Hematopoietic multipotent progenitor cell (in vitro differentiated cells): Measurements from ENCODE around the gene SORL1. TPM values are rescaled to one million over a fixed set of nuclear protein-coding genes. Genes with fewer than 3 reads are reported as not detected.

ENCODE experiments used
- DNase-seq, 3 donors: peaks; one replicate each; pipeline ENCODE4 v3.0.0-alpha.2; 2011 to 2015; ENCODE audit warnings: low read depth in 2 of 3, low spot score in 2 of 3
- total RNA-seq: library from RNA; depleted of rRNA; stranded (reverse); fragments of >200 nt; gene quantifications from one replicate; pipeline ENCODE4 v1.2.3, GENCODE V29; 2012

Gene SORL1
- total RNA-seq, 1 donor = 260 TPM

DNA sequence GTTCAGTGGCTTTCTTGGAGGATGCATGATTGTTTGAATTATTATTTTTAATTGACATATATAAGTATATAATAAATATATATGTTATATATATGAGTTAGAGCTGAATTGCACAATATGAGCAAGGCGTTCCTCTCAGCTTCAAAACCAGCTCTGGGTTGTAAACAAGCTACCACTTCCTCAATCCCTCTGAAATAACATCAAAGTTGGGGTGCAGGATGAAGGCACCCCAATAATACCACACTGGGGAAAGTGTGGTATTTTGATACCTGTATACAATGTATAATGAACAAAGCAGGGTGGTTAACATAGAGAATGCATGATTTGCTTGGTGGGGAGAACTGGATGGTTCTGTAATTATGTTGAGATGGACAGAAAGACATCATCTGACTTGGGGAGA, 1.7 kb upstream of the SORL1 start:
- DNase-seq = no peak

GRCh38 chr11:121451178-121451985, 732 bp upstream of the SORL1 start:
- no peak for DNase-seq

GRCh38 chr11:121452609-121453150, 566 bp downstream of the SORL1 start, which contains the start of gene SORL1-AS1:
SORL1-AS1 (minus strand) TSS chr11:121452967.
- peak; percentile 44 to 53 (median 47) for DNase-seq

DNA sequence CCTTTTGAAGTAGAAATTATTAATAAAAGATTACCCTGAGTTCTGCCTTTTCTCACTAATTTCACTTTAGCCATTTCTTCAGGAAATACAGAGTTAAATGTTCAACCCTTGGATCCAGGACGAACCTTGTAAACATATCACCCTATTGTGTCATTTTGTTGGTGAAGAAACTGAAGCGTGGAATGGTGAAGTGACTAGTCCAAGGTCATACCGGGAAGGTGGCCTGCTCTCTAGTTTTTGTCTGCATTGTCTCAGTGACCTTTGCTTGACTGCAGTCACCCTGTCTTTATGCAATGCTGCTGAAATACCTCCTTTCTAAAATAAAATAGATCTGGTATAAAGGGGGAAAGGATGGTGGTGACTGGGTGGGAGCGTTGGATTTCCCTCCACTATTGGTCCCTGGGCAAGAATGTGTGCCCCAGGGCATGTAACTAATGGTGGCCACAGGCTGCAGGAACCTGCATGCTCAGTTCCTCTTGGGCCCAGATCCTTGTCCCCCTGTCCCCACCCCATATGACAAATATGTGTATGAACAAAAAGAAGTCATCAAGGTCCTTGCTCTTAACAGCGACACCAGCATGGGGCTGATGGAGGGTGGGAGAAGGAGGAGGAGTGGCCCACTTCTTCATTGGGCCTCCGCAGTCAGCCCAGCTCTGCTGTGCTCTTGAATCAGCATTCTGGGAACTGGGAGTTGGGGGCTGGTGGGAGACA, 1.6 kb downstream of the SORL1 start:
- DNase-seq = no peak

- no peak for DNase-seq
Measured at GRCh38 chr11:121455115-121455514, 3.0 kb downstream of the SORL1 start.

DNA sequence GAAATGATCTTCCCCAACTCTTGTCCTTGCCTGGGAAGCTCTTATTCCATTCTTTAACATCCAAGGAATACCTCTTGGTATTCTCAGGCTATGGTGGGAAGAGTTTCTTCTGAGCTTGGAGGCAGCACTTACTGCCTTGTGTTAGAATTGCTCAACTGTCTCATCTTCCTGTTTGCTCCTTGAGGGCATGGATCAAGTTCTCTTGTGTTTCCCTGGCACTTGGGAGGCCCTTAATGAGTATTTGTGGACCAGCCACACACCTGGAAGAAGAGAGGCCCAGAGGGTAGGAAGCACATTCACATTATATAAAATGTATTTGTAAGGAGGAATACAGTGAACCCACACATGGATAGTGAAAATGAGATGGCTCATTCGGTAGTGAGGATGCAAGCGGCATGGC, 4.0 kb downstream of the SORL1 start:
- no peak for DNase-seq

DNA sequence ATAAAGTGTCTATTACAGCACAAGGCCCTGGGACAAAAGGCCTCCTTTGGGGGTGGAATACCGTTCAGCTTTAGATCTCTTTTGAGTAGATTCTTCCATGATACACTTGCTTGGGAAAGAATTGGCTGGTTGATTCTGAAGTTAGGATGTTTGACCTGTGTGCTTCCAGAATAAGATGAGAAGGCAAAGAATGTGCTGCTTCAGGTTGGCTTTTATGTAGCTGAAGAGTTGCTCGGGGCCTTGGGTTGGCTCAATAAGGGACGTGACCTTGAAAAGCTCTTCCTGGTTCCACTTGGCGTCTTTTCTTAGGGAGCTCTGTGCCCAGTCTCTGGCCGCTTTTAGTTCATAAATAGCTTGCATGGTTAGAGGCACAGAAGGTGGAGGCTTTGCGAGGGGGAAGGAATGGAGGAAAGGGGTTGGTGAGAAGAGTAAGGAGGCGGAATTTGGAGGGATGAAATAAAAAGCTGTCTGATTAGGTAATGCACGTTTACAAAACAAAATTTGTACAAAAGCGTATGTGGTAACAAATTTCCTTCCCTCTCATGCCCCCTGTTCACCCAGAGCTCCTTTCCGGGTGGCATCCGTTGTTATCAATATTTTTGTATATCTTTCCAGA, 4.8 kb downstream of the SORL1 start:
- DNase-seq = no peak

DNA sequence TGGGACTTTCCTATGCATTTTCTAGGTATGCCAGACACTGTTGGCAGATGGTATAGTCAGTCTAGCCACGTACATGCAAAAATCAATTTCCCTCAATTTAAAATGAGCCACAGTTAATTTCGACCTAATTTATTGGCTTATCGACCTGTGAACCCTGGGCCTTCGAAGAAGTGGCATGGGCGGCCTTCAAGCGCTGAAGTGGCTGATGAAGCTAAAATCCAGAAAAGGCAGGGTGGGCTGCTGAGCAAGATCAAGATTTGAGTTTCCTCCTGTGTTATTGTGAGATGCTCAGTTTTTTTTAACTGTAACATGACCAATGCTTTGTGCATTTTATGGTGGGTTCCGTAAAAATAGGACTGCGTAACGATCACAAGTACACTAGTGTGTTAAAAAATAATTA, 6.4 kb downstream of the SORL1 start:
- no peak for DNase-seq

- DNase-seq = no peak
Measured at GRCh38 chr11:121459413-121460017, 7.4 kb downstream of the SORL1 start.

DNA sequence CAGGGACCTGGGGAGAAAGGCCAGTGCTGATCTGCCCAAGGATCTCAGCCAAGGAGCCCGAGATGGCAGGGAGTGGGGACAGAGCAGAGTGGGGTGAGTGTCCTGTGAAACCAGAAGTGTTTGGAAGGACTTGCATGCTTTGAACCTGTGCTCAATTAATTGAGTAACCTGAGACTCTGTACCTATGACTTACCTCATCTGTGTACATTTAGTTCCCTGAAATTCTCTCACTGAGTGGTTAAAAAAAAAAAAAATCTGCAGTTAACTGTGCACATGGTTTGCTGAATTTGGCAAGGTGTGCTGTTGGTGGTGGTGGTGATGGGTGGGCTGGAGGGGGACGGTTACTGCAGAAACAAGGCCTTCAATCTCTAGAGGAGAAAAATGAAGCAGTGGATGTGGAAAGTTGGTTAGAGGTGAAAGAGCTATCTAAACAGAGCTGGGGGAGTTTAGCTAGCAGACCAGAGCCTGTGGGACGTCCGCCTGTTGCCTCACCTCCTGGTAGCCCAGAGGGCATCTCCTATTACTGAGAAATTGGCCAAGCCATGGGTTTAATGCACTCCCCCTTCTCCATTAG, 8.9 kb downstream of the SORL1 start:
- no peak for DNase-seq

DNA sequence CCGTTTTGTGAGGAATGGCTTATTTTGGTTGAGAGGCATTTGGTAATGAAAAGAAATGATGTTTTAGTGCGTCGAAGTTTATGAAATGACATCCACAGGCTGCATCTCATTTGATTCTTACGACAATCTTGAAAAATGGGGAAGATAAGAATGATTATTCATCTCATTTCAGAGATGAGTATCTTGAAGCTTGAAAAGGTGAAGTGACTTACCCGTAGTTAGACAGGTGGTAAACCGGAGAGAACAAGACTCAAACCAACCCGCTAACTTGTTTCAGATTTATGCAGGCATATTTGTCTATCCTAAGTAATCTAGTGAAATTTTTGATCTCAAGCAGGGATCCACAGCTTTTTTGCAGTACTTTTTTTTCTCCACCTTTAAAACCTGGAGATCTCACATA, 9.7 kb downstream of the SORL1 start:
- DNase-seq = no peak

DNA sequence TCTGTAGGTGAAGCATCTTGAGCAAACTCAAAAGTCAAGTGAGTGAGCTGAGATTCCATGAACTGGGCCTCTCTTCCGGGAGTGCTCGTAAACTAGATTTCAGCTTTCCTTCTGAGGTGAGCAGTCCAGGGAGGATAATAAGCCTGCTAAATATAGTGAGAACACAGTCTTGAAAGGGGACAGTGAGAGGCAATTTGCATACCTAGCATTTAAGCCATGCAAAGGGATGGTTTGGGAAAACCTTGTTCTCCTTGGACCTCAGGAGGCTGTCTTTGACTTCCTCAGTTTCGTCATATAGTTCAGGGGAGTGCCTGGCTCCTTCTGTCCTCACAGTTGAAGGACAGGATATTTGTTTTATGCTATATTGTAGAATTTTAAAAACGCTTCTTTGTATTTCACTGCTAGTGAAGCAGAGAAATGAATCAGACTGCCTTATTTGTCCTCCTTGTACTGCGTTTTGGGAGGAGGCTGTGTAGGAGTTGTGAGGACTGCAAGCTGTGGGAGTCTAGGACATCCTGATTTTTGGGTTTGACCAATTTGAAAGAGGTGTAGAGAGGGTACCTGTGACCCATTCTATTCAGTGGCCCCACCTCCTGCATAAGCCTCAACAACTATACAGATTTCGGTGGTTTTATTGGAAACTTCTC, 11.7 kb downstream of the SORL1 start:
- no peak for DNase-seq

DNA sequence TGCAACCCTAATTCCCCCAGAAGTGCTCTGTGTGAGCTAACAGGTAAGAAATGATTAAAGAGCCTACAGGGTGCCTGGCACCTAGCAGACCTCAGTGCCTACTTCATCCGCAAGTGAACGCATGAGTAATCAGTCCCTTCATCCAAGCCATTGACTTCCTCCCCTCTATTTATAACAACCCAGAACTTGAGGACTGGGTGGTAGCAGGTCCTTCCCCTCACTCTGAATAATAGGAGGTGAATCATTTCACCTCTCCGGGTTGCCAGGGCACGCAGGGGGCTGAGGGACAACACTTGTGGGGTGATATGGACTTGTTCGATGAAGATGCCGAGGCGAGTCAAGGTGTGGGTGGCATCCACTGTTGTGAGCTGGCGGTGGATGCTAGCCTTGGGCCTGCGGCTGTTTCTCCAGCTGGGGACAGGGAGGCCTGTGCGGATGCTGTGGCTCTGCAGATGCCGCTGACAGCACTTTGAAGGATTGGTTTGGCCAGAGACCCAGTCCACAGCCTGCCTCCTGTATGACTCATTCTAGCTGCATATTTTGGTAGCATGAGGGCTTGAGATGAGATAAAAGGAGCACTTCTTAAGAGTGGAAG, 12.3 kb downstream of the SORL1 start:
- peak in 2 of 3 donors; percentile 90 to 93 for DNase-seq

- no peak for DNase-seq
Measured at GRCh38 chr11:121465709-121466062, 13.6 kb downstream of the SORL1 start.

DNA sequence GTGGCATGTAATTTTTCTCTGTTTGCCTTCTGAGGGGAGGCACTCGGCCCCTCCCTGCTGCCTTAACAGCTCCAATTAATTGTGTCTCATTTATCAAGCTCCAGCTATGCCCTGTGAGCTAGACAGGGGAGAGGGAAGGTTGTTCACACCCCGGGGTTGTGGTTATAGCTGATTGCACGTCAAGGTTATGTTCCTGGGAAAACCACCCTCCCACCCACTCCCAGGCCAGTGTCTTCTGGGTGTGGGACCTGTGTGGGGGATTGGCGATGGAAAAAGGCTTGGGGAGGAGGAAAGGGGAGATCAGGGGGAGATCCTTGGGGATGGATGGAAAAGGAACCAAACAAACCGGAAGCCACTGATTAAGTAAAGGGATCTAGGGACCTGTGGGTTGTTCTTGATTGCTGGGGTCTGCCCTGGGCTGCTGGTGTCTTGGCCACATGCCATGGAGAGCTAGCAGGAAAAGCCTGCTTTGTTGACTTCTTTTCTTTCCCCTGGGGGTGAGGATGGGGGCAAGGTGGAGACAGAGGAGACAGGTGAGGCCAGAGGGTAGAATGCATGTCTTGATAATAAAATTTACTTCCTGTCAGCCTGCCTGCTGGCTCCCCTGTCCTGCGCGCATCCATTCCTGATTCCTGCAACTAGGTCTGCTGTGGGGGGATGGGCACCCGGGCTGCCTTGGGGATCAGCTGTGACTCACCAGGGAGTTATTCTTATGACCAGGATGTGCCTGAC, 14.1 kb downstream of the SORL1 start:
- DNase-seq = peak in 1 of 3 donors; percentile 26

DNA sequence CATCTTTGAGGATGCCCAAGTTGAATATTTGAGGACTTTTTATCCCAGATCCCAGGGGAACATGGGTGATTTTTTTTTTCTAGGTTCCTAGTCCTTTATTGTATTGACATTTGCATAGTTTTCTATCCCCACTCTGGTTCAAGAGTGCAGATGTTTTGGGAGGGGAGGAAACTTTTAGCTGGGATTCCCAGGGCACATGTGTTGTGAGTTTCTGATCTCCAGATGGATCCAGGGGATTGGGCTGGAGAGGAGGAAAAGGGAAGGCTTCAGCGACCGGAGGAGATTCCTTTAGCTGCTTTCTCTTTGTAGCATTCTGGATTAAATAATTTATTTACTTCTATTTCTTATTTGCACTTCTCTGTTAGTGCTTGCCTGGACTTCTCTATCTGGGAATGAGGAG, 15.4 kb downstream of the SORL1 start:
- DNase-seq = no peak

- peak in 2 of 3 donors; percentile 44 to 62 for DNase-seq
Measured at GRCh38 chr11:121467965-121468364, 15.9 kb downstream of the SORL1 start.

DNA sequence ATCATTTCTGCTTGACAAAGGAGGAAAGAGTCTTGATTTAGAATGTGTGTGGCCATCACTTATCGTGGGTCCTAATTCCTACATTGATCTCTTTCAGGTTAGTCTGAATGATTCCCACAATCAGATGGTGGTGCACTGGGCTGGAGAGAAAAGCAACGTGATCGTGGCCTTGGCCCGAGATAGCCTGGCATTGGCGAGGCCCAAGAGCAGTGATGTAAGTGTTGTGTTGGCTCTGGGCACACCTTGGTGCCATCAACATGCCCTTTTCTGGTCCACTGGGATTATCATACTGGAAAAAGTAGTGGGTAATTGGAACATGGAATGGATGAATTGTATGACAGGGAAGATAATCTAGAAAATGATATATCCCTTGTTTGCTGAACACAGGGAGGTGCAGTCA, 17.8 kb downstream of the SORL1 start:
- DNase-seq = no peak

DNA sequence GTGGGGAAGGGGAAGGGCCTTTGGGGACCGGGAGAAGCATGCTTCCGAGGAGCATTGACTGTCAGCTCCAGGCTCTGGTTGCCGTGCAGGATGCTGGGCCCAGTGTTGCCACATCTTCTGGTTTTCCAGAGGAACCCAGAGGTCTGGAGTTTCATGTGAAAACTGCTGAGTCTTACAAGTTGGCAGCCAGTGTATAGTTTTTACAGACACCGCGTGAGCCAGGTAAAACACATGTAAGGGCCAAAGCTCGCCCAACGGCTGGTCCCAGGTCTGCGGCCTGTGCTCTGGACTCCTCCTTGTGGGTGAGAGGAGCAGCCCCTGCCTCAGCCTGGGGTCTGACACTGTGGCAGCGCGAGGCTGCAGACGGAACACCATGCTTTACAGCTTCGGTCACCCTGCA, 19.1 kb downstream of the SORL1 start:
- no peak for DNase-seq
